Kidney (tissue), 14 donors: ENCODE data around the gene KCNG2. TPM values are rescaled to one million over a fixed set of nuclear protein-coding genes. Genes with fewer than 3 reads are reported as not detected.

Experiments used
- DNase-seq, 5 donors: peaks; one replicate each; pipeline ENCODE4 v3.0.0-alpha.2; 2013 to 2020
- FAIRE-seq: peaks from 2 replicates; lab custom pipeline; 2012; peaks lifted over from hg19 to GRCh38; lab: Jason Lieb, UNC
- H3K27ac ChIP-seq, 2 donors: one replicate each; pipeline ENCODE4 v1.7.0; 2013; ENCODE audit warnings: low read depth in 2 of 2, low read length in 2 of 2, inconsistent platforms in 1 of 2
- H3K27me3 ChIP-seq: one replicate; pipeline ENCODE4 v1.7.1; 2013; ENCODE audit warnings: low read length, inconsistent platforms; ENCODE audit not compliant: control insufficient read depth, insufficient read depth
- H3K36me3 ChIP-seq, 3 donors: one replicate each; pipeline versions ENCODE4 v1.7.0 to v1.7.1; 2013; ENCODE audit warnings: low read length in 3 of 3, control low read depth in 1 of 3, inconsistent platforms in 1 of 3; ENCODE audit not compliant: insufficient read depth in 3 of 3, control insufficient read depth in 2 of 3
- H3K4me1 ChIP-seq, 3 donors: one replicate each; pipeline versions ENCODE4 v1.7.0 to v1.7.1; 2013; ENCODE audit warnings: low read length in 3 of 3, inconsistent platforms in 1 of 3, low read depth in 1 of 3; ENCODE audit not compliant: control insufficient read depth in 2 of 3, insufficient read depth in 2 of 3
- H3K4me3 ChIP-seq, 3 donors: one replicate each; pipeline versions ENCODE4 v1.7.0 to v1.8.1; 2013; ENCODE audit warnings: low read length in 3 of 3, control low read depth in 1 of 3, inconsistent platforms in 1 of 3
- H3K9ac ChIP-seq, 3 donors: one replicate each; pipeline versions ENCODE4 v1.7.0 to v1.7.1; 2013; ENCODE audit warnings: low read length in 3 of 3, control low read depth in 1 of 3, inconsistent platforms in 1 of 3
- H3K9me3 ChIP-seq, 3 donors: one replicate each; pipeline versions ENCODE4 v1.7.0 to v1.7.1; 2013; ENCODE audit warnings: low read length in 3 of 3, control low read depth in 1 of 3, inconsistent platforms in 1 of 3; ENCODE audit not compliant: control insufficient read depth in 2 of 3, insufficient read depth in 1 of 3
- CTCF ChIP-seq: IDR thresholded peaks from 3 replicates; pipeline ENCODE4 v1.5.1; 2012; ENCODE audit warnings: mild to moderate bottlenecking, moderate library complexity, borderline replicate concordance; ENCODE audit not compliant: insufficient read depth; ENCODE audit errors: extremely low read depth
- intact Hi-C: fragments of 100-400 bp; cut with DNase I; formaldehyde crosslinking; loops from one replicate; pipeline ENCODE4 v1.11.1; 2022
- polyA plus RNA-seq: library from polyadenylated mRNA; stranded (reverse); fragments of 350-450 nt; fragmentation: Illumina TruSeq; extraction: RNeasy Lipid Tissue Mini Kit (QIAGEN cat#74804); gene quantifications from one replicate; pipeline ENCODE4 v1.2.3, GENCODE V29; 2014; ENCODE audit warnings: low read depth, low replicate concordance; ENCODE audit not compliant: insufficient read depth
- total RNA-seq: library from RNA; stranded (reverse); fragmentation: NEBNext Ultra II Directional; extraction: Animal tissue kit (Norgen Biotek cat#: 25700); gene quantifications from one replicate; pipeline ENCODE4 v1.2.1, GENCODE V29; 2021
- donor health status: control.
- donor health status: control.
- donor health status: control.
- donor health status: control.
- donor health status: control.
- donor health status: DM: yes; HTN: yes; CAD: no.
- donor health status: Normal renal cell carcinoma (clear cell type).

KCNG2 gene
- total and polyA plus RNA-seq, 2 donors from 2014 or later, result 0.76 TPM; not detected in 1

GRCh38 chr18:79848294-79848578, 50.5 kb downstream of the KCNG2 start:
- FAIRE-seq (no peak), DNase-seq (no peak)
- Histone ChIP-seq H3K27ac (no peak overlapping the region), H3K4me3 (no peak overlapping the region), H3K27me3 (no peaks in the 10 kb centered on the region), H3K9me3 (no peaks in the 10 kb centered on the region), H3K9ac (no peak overlapping the region), H3K4me1 (no peaks in the 10 kb centered on the region), H3K36me3 (no peaks in the 10 kb centered on the region)
- no peak for TF ChIP-seq CTCF
- intact Hi-C loops, result no loop called here

DNA sequence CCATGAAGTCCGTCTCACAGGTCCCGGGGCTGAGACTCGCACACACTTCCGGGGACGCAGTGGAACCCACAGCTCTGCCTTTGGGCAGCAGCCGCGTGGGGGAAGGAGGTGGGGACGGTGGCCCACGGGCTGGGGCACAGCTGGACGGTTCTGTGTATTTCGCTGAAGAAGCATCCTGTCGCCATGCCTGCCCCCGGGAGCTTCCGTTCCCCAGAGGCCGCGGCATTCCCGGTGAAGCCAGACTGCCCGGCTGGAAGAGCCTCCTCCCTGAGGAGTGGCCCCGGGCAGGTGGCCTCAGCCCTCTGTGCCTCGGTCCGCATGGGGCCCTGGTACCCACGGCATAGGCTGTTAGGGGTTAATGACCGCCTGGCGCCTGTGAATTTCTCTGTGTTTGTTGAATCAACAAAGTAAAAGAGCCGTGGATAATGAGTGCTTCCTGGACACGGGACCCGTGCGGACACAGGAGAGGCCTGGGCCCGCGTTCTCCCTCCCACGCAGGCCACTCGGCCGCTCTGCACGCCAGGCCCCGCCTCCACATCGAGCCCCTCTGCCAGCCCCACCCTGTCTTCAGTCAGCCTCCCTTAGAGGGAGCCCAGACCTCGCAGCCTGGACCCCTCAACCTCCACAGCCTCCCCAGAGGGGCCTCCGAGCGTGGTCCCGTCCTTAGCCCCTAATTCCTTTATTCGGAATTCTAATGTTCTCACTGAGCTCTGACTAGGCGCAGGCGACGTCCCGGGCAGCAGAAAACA, 51.0 kb downstream of the KCNG2 start:
- FAIRE-seq, result no peak
- DNase-seq, result peak in 1 of 5 donors; percentile 28

GRCh38 chr18:79849328-79850207, 51.8 kb downstream of the KCNG2 start:
- Histone ChIP-seq H3K27ac (no peak overlapping the region), H3K4me3 (no peak overlapping the region), H3K36me3 (no peaks in the 10 kb centered on the region), H3K27me3 (no peaks in the 10 kb centered on the region), H3K9me3 (no peaks in the 10 kb centered on the region), H3K4me1 (no peaks in the 10 kb centered on the region), H3K9ac (no peak overlapping the region)
- no peak for FAIRE-seq
- intact Hi-C loops, result no loop called here
- no peak for TF ChIP-seq CTCF
- no peak for DNase-seq

More for the DNA sequence above, 51.0 kb downstream of the KCNG2 start:
- H3K4me1 ChIP-seq, result no peaks in the 10 kb centered on the region
- H3K9ac ChIP-seq, result no peak overlapping the region
- H3K27ac ChIP-seq, result no peak overlapping the region
- no peaks in the 10 kb centered on the region for H3K9me3 ChIP-seq
- no peak overlapping the region for H3K4me3 ChIP-seq
- H3K36me3 ChIP-seq, result no peaks in the 10 kb centered on the region
- no peaks in the 10 kb centered on the region for H3K27me3 ChIP-seq
- TF ChIP-seq CTCF, result no peak
- intact Hi-C loops, result no loop called here
